Endothelial cell (in vitro differentiated cells): ENCODE data around the gene TMEM201. TPM values are rescaled to one million over a fixed set of nuclear protein-coding genes. Genes with fewer than 3 reads are reported as not detected.

Experiments
- DNase-seq: peaks from one replicate; pipeline ENCODE4 v3.0.0; 2021; ENCODE audit warnings: low spot score
- H3K27ac Mint-ChIP-seq: one replicate; pipeline ENCODE4 v1.8.0; 2021; ENCODE audit warnings: mixed read lengths, inconsistent platforms; ENCODE audit not compliant: unreplicated experiment
- H3K27me3 Mint-ChIP-seq: one replicate; pipeline ENCODE4 v1.8.0; 2021; ENCODE audit warnings: mild to moderate bottlenecking, moderate library complexity, mixed read lengths, inconsistent platforms; ENCODE audit not compliant: unreplicated experiment
- H3K36me3 Mint-ChIP-seq: one replicate; pipeline ENCODE4 v1.8.0; 2021; ENCODE audit warnings: mild to moderate bottlenecking, low read depth, mixed read lengths, inconsistent platforms; ENCODE audit not compliant: unreplicated experiment
- H3K4me1 Mint-ChIP-seq: one replicate; pipeline ENCODE4 v1.8.0; 2021; ENCODE audit warnings: mild to moderate bottlenecking, mixed read lengths, inconsistent platforms; ENCODE audit not compliant: unreplicated experiment
- H3K4me3 Mint-ChIP-seq: one replicate; pipeline ENCODE4 v1.8.0; 2021; ENCODE audit warnings: mild to moderate bottlenecking, mixed read lengths, inconsistent platforms; ENCODE audit not compliant: unreplicated experiment
- H3K9me3 Mint-ChIP-seq: one replicate; pipeline ENCODE4 v1.8.0; 2021; ENCODE audit warnings: mixed read lengths, inconsistent platforms; ENCODE audit not compliant: unreplicated experiment
- total RNA-seq: library from RNA; stranded (reverse); fragmentation: NEBNext Ultra II Directional; extraction: Animal tissue kit (Norgen Biotek cat#: 25700); gene quantifications from one replicate; pipeline ENCODE4 v1.2.1, GENCODE V29; 2021; ENCODE audit not compliant: unreplicated experiment
- TF ChIP-seq, protein P1 (sequence below): fragments of 200-600 bp; sonication (generic); IDR thresholded peaks from one replicate; pipeline ENCODE4 v1.5.0; 2021; ENCODE audit warnings: antibody characterized with exemption; ENCODE audit not compliant: unreplicated experiment

The TMEM201 gene
- total RNA-seq, 1 donor from 2014 or later: 19.1 TPM

- H3K36me3 Mint-ChIP-seq: no peaks in the 10 kb centered on the region
Observed at GRCh38 chr1:9631613-9632012, 42.9 kb downstream of the TMEM201 start.

DNA sequence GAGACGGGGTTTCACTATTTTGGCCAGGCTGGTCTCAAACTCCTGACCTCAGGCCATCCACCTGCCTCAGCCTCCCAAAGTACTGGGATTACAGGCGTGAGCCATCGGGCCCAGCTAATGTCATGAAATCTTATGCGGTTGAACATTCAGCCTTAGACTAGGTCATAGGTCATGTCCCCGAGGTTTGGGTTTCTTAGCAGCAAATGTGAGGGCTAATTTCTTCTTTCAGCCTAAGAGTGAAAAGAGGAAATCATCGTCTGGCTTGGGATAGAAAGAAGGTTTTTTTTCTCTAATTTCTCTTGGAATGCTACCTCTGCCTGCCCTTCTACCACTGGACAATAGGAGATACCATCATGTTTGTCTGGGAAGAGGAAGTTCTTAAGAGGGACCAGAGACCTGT, 44.8 kb downstream of the TMEM201 start:
- DNase-seq: no peak
- Mint-ChIP-seq H3K27me3 (peaks cover 4% of the 10 kb centered on the region), H3K4me1 (no peaks in the 10 kb centered on the region), H3K27ac (no peak overlapping the region), H3K9me3 (no peaks in the 10 kb centered on the region), H3K4me3 (no peak overlapping the region), H3K36me3 (no peaks in the 10 kb centered on the region)
- TF ChIP-seq, protein P1, sequence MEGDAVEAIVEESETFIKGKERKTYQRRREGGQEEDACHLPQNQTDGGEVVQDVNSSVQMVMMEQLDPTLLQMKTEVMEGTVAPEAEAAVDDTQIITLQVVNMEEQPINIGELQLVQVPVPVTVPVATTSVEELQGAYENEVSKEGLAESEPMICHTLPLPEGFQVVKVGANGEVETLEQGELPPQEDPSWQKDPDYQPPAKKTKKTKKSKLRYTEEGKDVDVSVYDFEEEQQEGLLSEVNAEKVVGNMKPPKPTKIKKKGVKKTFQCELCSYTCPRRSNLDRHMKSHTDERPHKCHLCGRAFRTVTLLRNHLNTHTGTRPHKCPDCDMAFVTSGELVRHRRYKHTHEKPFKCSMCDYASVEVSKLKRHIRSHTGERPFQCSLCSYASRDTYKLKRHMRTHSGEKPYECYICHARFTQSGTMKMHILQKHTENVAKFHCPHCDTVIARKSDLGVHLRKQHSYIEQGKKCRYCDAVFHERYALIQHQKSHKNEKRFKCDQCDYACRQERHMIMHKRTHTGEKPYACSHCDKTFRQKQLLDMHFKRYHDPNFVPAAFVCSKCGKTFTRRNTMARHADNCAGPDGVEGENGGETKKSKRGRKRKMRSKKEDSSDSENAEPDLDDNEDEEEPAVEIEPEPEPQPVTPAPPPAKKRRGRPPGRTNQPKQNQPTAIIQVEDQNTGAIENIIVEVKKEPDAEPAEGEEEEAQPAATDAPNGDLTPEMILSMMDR: no peak

More at GRCh38 chr1:9631613-9632012, 42.9 kb downstream of the TMEM201 start:
- H3K4me3 Mint-ChIP-seq: no peak overlapping the region
- H3K4me1 Mint-ChIP-seq: no peaks in the 10 kb centered on the region
- H3K9me3 Mint-ChIP-seq: no peaks in the 10 kb centered on the region
- no peak overlapping the region for H3K27ac Mint-ChIP-seq
- H3K27me3 Mint-ChIP-seq: peaks cover 4% of the 10 kb centered on the region
- DNase-seq: no peak
- TF ChIP-seq, protein P1: no peak

- Mint-ChIP-seq H3K27ac (no peak overlapping the region), H3K4me3 (no peak overlapping the region), H3K9me3 (no peaks in the 10 kb centered on the region), H3K4me1 (no peaks in the 10 kb centered on the region), H3K27me3 (peaks cover 2% of the 10 kb centered on the region), H3K36me3 (no peaks in the 10 kb centered on the region)
- TF ChIP-seq, protein P1: no peak
- DNase-seq: no peak
Observed at GRCh38 chr1:9634582-9634981, 45.9 kb downstream of the TMEM201 start.

DNA sequence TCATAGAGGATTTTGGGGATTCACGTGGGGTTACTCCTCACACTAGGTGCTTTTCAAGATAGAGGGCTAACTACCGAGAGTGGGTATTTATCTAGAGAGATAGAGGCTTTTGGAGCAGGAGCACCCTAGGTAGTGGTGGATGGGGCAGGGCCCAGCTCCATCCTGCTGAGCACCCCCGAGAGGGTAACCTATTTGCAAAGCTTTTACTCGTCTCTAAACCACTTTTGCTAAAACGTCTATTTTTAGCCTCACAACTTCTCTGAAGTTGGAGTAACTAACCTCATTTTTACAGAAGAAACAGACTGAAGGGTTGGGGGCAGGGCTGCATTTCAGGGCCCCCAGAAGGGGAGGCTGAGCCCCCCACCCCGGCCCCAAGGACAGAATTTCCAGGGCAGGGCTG, 50.5 kb downstream of the TMEM201 start:
- DNase-seq: no peak
- Mint-ChIP-seq H3K27me3 (peaks cover 2% of the 10 kb centered on the region), H3K27ac (no peak overlapping the region), H3K4me3 (no peak overlapping the region), H3K4me1 (no peaks in the 10 kb centered on the region), H3K36me3 (no peaks in the 10 kb centered on the region), H3K9me3 (no peaks in the 10 kb centered on the region)
- TF ChIP-seq, protein P1: no peak

GRCh38 chr1:9643351-9644256, 54.9 kb downstream of the TMEM201 start:
- Mint-ChIP-seq H3K4me1 (no peaks in the 10 kb centered on the region), H3K4me3 (no peak overlapping the region), H3K9me3 (no peaks in the 10 kb centered on the region), H3K27ac (no peak overlapping the region), H3K36me3 (no peaks in the 10 kb centered on the region), H3K27me3 (peaks cover 2% of the 10 kb centered on the region)
- TF ChIP-seq, protein P1: no peak
- DNase-seq: no peak
